Measurements from ENCODE around the gene BRI3. TPM values are rescaled to one million over a fixed set of nuclear protein-coding genes. Genes with fewer than 3 reads are reported as not detected.
"Not testable (repeated sequence)": the region's sequence is repeated elsewhere in the genome, so short reads cannot be mapped to it uniquely, and the experiment has no call there.

Gene BRI3
- total RNA-seq, 1 donor from 2014 or later = 530 TPM

DNA sequence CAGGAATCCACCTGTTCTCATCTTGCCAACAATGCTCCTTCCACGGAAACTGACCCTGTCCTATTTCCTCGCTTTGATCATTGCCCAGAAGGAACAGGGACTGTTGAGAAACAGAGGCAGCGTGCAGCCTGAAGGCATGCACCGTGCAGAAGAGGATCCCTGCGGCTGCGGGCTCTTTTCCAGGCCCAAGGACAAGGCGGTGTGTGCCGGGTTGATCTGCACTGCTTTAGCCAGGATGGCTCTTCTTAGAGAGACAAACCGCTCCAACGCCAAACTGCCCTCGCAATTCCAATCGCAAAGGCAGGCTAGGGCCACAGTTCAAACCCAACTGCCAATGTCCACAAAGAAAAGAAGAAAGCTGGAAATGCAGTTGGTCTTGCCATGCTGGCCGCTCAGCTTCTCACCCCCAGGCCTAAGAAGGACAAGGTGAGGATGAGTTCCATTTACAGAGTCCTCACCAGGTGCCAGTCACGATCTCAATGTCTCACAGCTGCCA, 26.5 kb downstream of the BRI3 start:
- Histone ChIP-seq H3K36me3 (peaks cover 72% of the 10 kb centered on the region), H3K9me3 (no peaks in the 10 kb centered on the region), H3K27ac (no peak overlapping the region), H3K27me3 (no peaks in the 10 kb centered on the region), H3K4me1 (no peaks in the 10 kb centered on the region), H3K4me3 (no peak overlapping the region)
- DNase-seq = no peak
- intact Hi-C loops (cut with DNase I) = no loop called here
- TF ChIP-seq, protein P1, sequence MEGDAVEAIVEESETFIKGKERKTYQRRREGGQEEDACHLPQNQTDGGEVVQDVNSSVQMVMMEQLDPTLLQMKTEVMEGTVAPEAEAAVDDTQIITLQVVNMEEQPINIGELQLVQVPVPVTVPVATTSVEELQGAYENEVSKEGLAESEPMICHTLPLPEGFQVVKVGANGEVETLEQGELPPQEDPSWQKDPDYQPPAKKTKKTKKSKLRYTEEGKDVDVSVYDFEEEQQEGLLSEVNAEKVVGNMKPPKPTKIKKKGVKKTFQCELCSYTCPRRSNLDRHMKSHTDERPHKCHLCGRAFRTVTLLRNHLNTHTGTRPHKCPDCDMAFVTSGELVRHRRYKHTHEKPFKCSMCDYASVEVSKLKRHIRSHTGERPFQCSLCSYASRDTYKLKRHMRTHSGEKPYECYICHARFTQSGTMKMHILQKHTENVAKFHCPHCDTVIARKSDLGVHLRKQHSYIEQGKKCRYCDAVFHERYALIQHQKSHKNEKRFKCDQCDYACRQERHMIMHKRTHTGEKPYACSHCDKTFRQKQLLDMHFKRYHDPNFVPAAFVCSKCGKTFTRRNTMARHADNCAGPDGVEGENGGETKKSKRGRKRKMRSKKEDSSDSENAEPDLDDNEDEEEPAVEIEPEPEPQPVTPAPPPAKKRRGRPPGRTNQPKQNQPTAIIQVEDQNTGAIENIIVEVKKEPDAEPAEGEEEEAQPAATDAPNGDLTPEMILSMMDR (IDR thresholded peaks at IDR 0.05) = no peak
- ATAC-seq = no peak

- Histone ChIP-seq H3K36me3 (peaks cover 63% of the 10 kb centered on the region), H3K4me3 (no peak overlapping the region), H3K27ac (no peak overlapping the region), H3K9me3 (no peaks in the 10 kb centered on the region), H3K4me1 (no peaks in the 10 kb centered on the region), H3K27me3 (no peaks in the 10 kb centered on the region)
- DNase-seq (no peak), ATAC-seq (no peak)
- TF ChIP-seq, protein P1 (IDR thresholded peaks at IDR 0.05) = no peak
- intact Hi-C loops (cut with DNase I) = no loop called here
Observed at GRCh38 chr7:98309566-98309965, 28.1 kb downstream of the BRI3 start.

- Histone ChIP-seq H3K27me3 (no peaks in the 10 kb centered on the region), H3K9me3 (no peaks in the 10 kb centered on the region), H3K4me3 (no peak overlapping the region), H3K4me1 (no peaks in the 10 kb centered on the region), H3K27ac (no peak overlapping the region), H3K36me3 (peaks cover 51% of the 10 kb centered on the region)
- intact Hi-C loops (cut with DNase I) = no loop called here
- no peak for DNase-seq
- TF ChIP-seq, protein P1 (IDR thresholded peaks at IDR 0.05) = no peak
- no peak for ATAC-seq
Observed at GRCh38 chr7:98312201-98312600, 30.7 kb downstream of the BRI3 start.

GRCh38 chr7:98314469-98314868, 33.0 kb downstream of the BRI3 start:
- DNase-seq (no peak), ATAC-seq (no peak)
- Histone ChIP-seq H3K36me3 (peaks cover 28% of the 10 kb centered on the region), H3K4me1 (no peaks in the 10 kb centered on the region), H3K4me3 (no peak overlapping the region), H3K27ac (no peak overlapping the region), H3K9me3 (no peaks in the 10 kb centered on the region), H3K27me3 (no peaks in the 10 kb centered on the region)
- TF ChIP-seq, protein P1 (IDR thresholded peaks at IDR 0.05) = no peak
- intact Hi-C loops (cut with DNase I) = no loop called here

- intact Hi-C loops (cut with DNase I) = no loop called here
- H3K36me3 ChIP-seq = peaks cover 20% of the 10 kb centered on the region
- ATAC-seq = no peak
Observed at GRCh38 chr7:98315318-98315993, 34.0 kb downstream of the BRI3 start.

DNA sequence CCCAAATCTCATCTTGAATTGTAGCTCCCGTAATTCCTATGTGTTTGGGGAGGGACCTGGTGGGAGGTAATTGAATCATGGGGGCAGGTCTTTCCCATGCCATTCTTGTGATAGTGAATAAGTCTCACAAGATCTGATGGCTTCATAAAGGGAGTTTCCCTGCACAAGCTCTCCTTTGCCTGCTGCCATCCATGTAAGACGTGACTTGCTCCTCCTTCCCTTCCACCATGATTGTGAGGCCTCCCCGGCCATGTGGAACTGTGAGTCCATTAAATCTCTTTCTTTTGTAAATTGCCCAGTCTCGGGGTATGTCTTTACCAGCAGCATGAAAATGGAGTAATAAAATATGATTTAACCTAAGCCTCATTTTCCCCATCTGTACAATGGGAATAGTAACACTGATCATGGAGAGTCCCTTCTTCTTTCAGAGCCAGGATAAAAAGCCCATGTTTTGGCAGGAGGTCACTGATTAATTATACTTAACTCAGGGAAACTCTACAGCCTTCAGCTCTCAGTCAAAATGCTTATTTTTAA, 34.6 kb downstream of the BRI3 start:
- H3K27ac ChIP-seq; H3K9me3 ChIP-seq; H3K27me3 ChIP-seq; intact Hi-C loops (cut with DNase I); DNase-seq; ATAC-seq; H3K4me3 ChIP-seq; H3K4me1 ChIP-seq: not testable (repeated sequence)
- peaks cover 17% of the 10 kb centered on the region for H3K36me3 ChIP-seq

More at GRCh38 chr7:98315318-98315993, 34.0 kb downstream of the BRI3 start:
- Histone ChIP-seq H3K4me3 (no peak overlapping the region), H3K9me3 (no peaks in the 10 kb centered on the region), H3K27ac (no peak overlapping the region), H3K4me1 (no peaks in the 10 kb centered on the region), H3K27me3 (no peaks in the 10 kb centered on the region)
- TF ChIP-seq, protein P1 (IDR thresholded peaks at IDR 0.05) = no peak
- DNase-seq = no peak
